HG03064 (cell line): ENCODE results near the gene RUFY1.
A peak's percentile ranks its signal among the peaks of the same experiment; 100 is the strongest.
"Not testable (repeated sequence)": the region's sequence is repeated elsewhere in the genome, so short reads cannot be mapped to it uniquely, and the experiment has no call there.

Experiments
- ATAC-seq: cut with Tn5 transposase; IDR thresholded peaks from one replicate; pipeline ENCODE4 v1.9.1; 2021; ENCODE audit warnings: low read depth; ENCODE audit not compliant: unreplicated experiment

The RUFY1 gene

DNA sequence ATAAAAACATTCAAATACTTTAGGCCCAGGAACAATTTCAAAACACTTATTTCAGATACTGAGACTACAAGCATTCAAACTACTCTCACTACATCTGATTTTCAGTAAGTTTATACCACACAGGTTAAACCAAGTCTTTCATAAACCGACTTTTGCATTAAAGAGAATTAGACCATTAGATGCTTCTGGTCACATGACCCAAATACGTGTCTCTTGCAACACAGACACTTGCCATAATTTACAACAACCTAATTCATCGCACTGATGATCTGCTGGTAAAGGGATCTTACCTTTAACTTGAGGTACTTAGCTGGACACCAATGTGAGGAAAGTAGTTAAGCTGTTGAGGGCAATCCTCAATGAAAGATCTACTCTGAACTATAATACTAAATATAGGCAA is 69.9 kb downstream of the RUFY1 start:
- ATAC-seq: no peak

DNA sequence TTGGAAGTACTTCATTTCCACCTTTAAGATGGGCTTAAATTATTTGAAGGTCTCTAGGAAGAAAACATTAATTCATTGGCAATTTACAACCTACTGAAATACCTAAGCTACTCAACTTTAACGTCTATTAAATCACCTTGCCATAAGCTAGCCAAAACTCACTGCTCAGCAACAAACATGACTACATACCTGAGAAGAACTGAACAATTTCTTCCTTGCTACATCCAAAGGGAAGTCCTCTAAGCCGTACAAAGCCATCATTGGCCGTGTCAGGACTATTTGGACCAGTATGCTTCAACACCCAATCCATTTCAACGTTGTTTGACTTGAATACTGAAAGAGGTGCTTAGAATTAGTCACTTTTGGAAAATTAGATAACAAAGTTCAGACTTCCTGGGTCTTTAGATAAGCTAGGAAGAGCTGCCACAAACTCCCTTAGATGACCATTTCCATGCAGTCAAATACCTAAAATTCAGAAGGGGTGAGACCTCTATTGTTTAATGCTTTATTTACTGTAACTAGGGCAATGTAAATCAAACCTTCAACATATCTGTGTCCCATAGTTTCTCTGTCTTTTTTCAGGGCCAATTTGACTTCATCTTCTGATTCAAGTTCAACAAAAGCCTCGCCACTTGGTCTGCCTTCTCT is 70.5 kb downstream of the RUFY1 start:
- no peak for ATAC-seq

- ATAC-seq: no peak
Observed at GRCh38 chr5:179621551-179622214, 71.3 kb downstream of the RUFY1 start.

DNA sequence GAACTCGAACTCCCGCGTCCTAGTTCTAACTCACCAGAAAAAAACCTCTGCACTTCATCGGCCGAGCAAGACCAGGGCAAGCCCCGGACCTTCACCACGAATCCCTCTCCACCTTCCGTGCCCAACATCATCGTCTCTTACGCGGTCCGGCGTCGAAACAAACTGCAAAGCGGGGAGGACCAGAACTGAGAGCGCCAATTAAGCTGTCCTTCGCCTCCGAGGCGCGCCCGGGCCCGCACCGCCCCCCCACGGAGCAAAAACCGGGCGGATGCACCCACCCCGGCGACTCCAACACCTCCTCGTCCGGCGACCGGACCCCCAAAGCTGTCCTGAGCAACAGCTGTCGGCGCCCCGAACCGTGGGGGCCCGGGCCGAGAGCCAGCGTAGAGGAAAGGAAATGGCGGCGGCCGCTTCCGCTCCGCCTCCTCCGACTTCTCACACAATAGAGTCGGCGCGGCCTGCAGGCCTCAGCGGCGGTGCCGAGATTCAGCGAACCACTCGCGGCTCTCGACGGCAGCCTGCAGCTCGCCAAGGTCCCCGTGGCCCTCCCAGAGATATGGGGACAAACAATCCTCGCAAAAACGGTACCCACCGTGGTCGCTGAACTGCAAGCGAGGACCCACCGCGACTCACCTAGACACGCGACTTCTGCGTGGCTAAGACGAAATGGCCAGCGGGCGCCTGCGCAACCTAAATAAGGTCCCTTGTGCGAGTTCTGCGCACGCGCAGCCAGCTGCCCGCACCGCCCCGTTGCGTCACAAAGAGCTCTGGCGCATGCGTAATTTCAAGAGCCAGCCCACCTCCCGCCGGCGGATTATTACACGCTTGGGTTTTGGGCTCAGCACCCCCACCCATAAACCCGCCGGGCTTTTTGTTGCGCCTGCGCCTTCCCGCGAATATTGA is 72.9 kb downstream of the RUFY1 start, which contains the start of gene HNRNPH1:
TSS of gene HNRNPH1 (minus strand) at position 669 of the 903 bp plus-strand sequence. CDS start at position 131, 538 bp downstream.
- ATAC-seq: peak; percentile 62

GRCh38 chr5:179623906-179624741 is 73.8 kb downstream of the RUFY1 start:
- peak; percentile 21 for ATAC-seq

- no peak for ATAC-seq
Observed at GRCh38 chr5:179624841-179625271, 74.5 kb downstream of the RUFY1 start.

DNA sequence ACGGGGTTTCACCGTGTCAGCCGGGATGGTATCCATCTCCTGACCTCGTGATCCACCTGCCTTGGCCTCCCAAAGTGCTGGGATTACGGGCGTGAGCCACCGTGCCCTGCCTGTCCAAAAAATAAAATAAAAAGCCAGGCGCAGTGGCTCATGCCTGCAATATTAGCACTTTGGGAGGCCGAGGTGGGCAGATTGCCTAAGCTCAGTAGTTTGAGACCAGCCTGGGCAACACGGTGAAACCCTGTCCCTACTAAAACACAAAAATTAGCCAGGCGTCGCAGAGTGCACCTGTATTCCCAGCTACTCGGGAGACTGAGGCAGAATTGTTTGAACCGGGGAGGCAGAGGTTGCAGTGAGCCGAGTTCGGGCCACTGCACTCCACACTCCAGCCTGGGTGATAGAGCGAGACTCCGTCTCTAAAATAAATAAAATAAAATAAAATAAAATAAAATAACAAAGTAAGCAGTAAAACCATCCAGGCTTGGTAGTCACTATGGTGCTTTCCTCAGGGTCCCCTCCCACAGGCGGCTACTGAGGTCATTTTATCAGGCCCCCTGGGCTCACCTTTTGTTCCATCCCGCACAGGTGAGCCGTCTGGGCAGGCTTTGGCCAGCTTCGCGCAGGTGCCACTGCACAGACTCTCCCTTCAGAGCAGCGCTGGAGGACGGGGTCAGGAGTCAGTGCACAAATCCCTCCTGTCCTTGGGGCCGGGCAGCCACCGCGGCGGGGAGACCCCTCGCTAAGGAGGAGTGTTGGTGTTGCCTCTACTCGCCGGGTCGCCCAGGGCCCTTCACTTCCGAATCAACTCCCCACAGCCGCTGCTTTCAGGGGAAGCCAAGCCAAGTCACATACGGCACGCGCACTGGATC is 83.4 kb downstream of the RUFY1 start:
- peak; percentile 49 for ATAC-seq

- peak; percentile 89 for ATAC-seq
Observed at GRCh38 chr5:179634370-179635172, 84.2 kb downstream of the RUFY1 start.

GRCh38 chr5:179639296-179639695 is 88.9 kb downstream of the RUFY1 start:
- not testable (repeated sequence) for ATAC-seq

GRCh38 chr5:179641745-179642144 is 91.4 kb downstream of the RUFY1 start:
- not testable (repeated sequence) for ATAC-seq

- not testable (repeated sequence) for ATAC-seq
Observed at GRCh38 chr5:179642626-179643025, 92.3 kb downstream of the RUFY1 start.

DNA sequence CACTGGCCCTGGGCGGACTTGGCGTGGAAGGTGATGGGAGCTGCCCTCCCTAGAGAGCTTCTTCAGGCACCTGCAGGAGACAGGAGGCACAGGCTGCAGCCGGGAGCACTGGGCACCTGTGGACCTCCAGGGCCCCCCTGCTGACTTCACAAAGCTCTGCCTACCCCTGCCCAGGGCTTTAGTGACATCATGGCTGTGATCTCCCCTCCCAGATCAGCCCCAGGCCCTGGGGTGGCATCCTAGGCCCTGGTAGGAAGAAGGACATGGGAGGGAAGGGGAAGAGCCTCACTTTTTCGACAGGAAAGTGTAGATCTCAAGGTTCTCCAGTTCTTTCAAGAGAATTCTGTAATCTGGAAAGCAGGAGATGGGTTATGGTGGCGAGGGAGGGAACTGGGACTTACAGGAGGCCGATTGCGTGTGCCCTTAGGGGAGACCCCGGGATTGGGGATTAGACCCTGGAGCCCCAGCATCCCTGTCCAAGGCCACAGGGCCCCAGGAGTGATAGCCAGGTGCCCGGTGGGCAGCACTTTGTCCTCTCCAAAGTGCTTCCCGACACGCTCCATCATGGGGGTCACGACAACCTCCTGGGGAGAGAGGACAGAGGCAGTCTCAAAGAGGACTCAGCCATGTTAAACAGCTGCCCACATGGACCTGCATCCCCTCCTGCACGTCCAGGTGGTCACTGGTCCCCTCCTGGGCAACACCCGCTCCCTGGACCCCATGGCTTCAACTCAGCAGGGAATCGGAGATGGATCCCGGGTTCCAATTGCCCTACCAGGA is 93.0 kb downstream of the RUFY1 start:
- ATAC-seq: not testable (repeated sequence)

DNA sequence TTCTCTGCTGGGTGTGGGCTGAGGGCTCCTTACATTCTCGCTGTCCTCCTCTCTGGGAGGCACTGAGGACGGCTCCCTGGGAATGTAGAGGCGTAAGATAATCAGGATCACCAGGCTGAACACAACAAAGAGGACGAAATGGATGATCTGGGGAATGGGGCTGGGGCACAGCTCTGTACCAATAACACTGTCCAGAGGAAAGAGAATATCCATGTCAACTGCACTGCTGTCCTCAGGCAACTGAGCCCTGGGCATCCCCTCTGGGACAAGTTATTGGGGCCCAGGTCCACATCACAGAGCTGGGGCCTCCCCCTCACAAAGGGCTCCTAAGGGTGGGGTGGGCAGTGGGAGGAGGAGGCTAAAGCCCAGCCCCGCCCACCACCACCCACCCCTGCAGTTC is 94.4 kb downstream of the RUFY1 start:
- ATAC-seq: not testable (repeated sequence)

- no peak for ATAC-seq
Observed at GRCh38 chr5:179648410-179648809, 98.1 kb downstream of the RUFY1 start.

GRCh38 chr5:179649166-179649703 is 98.9 kb downstream of the RUFY1 start:
- ATAC-seq: not testable (repeated sequence)

DNA sequence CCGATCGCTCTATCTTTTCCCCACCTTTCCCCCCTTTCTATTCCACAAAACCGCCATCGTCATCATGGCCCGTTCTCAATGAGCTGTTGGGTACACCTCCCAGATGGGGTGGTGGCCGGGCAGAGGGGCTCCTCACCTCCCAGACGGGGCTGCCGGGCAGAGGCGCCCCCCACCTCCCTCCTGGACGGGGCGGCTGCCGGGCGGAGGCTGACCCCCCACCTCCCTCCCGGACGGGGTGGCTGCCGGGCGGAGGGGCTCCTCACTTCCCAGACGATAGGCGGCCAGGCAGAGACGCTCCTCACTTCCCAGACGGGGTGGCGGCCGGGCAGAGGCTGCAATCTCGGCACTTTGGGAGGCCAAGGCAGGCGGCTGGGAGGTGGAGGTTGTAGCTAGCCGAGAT is 99.9 kb downstream of the RUFY1 start:
- not testable (repeated sequence) for ATAC-seq

- not testable (repeated sequence) for ATAC-seq
Observed at GRCh38 chr5:179653135-179653534, 102.8 kb downstream of the RUFY1 start.
